Colonic mucosa (tissue), 4 donors: Measurements from ENCODE around the gene SH3BP4. TPM values are rescaled to one million over a fixed set of nuclear protein-coding genes. Genes with fewer than 3 reads are reported as not detected.
"Not testable (repeated sequence)": the region's sequence is repeated elsewhere in the genome, so short reads cannot be mapped to it uniquely, and the experiment has no call there.

ENCODE experiments used
- DNase-seq: peaks from one replicate; pipeline ENCODE4 v3.0.0-alpha.2; 2020
- H3K27ac ChIP-seq: fragments of 200-600 bp; one replicate; pipeline ENCODE4 v1.8.0; 2021
- H3K27me3 ChIP-seq: fragments of 200-600 bp; one replicate; pipeline ENCODE4 v1.8.0; 2021
- H3K36me3 ChIP-seq: fragments of 200-600 bp; one replicate; pipeline ENCODE4 v1.8.0; 2021
- H3K4me1 ChIP-seq: fragments of 200-600 bp; one replicate; pipeline ENCODE4 v1.8.0; 2021; ENCODE audit warnings: mild to moderate bottlenecking
- H3K4me3 ChIP-seq: fragments of 200-600 bp; one replicate; pipeline ENCODE4 v1.8.0; 2021
- H3K9ac ChIP-seq, 2 donors: one replicate each; pipeline ENCODE4 v1.7.0; 2013; ENCODE audit warnings: control low read depth in 2 of 2, low read depth in 2 of 2, low read length in 2 of 2
- H3K9me3 ChIP-seq: fragments of 200-600 bp; one replicate; pipeline ENCODE4 v1.8.0; 2021
- intact Hi-C: fragments of 100-400 bp; cut with DNase I; formaldehyde crosslinking; loops from one replicate; pipeline ENCODE4 v1.14.1; 2022
- total RNA-seq, 2 donors: library from RNA; stranded (reverse); fragmentation: NEBNext Ultra II Directional in 1 of 2; extraction: Animal tissue kit (Norgen Biotek cat#: 25700) in 1 of 2; gene quantifications; one replicate each; pipeline ENCODE4 v1.2.1, GENCODE V29; 2021
- TF ChIP-seq, protein P1 (sequence below): fragments of 200-600 bp; IDR thresholded peaks from one replicate; pipeline ENCODE4 v1.8.0; 2022; ENCODE audit warnings: antibody characterized with exemption, mild to moderate bottlenecking
- donor health status: healthy.
- donor health status: DM: no; HTN: no; CAD: no.
- donor health status: DM: no; HTN: no; CAD: no.

SH3BP4 gene
- total RNA-seq, 2 donors from 2014 or later: 29.1 to 44.4 TPM

DNA sequence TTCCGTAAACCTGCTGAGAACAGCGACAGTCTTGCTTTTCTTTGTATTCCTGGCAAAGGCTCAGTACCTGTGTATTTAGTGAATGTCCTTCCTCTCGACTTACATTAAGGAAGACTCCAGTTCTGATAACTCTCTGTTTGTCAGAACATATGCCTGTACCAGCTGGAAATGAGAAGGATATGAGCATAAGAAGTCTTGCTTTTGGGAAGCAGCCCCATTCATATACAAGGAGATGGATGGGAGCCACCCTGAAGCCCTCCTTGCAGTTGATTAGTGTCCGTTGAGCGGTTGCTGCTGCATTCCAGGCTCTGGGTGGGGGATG is 59.8 kb downstream of the SH3BP4 start:
- H3K9me3 ChIP-seq: no peaks in the 10 kb centered on the region
- TF ChIP-seq, protein P1, sequence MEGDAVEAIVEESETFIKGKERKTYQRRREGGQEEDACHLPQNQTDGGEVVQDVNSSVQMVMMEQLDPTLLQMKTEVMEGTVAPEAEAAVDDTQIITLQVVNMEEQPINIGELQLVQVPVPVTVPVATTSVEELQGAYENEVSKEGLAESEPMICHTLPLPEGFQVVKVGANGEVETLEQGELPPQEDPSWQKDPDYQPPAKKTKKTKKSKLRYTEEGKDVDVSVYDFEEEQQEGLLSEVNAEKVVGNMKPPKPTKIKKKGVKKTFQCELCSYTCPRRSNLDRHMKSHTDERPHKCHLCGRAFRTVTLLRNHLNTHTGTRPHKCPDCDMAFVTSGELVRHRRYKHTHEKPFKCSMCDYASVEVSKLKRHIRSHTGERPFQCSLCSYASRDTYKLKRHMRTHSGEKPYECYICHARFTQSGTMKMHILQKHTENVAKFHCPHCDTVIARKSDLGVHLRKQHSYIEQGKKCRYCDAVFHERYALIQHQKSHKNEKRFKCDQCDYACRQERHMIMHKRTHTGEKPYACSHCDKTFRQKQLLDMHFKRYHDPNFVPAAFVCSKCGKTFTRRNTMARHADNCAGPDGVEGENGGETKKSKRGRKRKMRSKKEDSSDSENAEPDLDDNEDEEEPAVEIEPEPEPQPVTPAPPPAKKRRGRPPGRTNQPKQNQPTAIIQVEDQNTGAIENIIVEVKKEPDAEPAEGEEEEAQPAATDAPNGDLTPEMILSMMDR: no peak
- H3K27me3 ChIP-seq: no peaks in the 10 kb centered on the region
- peaks cover 18% of the 10 kb centered on the region for H3K4me1 ChIP-seq
- no peak overlapping the region for H3K27ac ChIP-seq
- no peak for DNase-seq
- no peak overlapping the region for H3K9ac ChIP-seq
- intact Hi-C loops: no loop called here
- no peaks in the 10 kb centered on the region for H3K36me3 ChIP-seq
- H3K4me3 ChIP-seq: no peak overlapping the region

DNA sequence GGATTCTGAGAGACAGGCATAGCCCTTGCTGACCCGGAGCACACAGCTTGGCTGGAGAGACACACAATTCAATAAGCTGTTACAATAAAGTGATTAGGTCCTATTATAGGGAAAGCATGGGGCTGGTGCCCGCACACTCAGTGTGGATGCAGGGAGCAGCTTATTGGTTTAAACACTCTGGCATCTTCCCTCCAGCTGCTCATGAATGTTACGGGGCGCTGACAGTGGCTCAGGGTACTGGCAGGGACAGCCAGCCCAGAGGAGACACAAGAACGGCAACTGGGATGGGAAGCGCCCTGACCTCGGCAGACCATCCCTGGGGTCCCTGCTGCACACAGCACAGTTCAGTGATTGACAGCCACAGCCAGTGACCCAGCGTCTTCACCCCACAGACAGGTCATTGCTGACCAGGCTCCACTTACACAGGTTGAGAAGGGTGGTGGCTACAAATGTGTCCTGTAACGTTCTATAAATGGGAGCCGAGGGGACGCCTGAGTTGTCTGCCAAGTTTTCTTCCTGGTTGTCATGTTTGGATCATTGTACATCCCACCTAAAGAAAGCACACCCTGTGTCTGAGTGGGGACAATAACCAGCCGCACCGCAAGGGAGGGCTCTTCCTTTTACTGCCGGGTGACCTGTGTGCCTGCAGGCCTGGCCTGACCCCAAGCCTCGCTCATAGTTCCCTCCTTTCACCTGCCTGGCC is 60.3 kb downstream of the SH3BP4 start:
- no peaks in the 10 kb centered on the region for H3K9me3 ChIP-seq
- H3K27me3 ChIP-seq: no peaks in the 10 kb centered on the region
- H3K4me1 ChIP-seq: peaks cover 18% of the 10 kb centered on the region
- H3K36me3 ChIP-seq: no peaks in the 10 kb centered on the region
- no peak overlapping the region for H3K9ac ChIP-seq
- no peak for DNase-seq
- intact Hi-C loops: no loop called here
- H3K27ac ChIP-seq: no peak overlapping the region
- TF ChIP-seq, protein P1: no peak
- H3K4me3 ChIP-seq: no peak overlapping the region

DNA sequence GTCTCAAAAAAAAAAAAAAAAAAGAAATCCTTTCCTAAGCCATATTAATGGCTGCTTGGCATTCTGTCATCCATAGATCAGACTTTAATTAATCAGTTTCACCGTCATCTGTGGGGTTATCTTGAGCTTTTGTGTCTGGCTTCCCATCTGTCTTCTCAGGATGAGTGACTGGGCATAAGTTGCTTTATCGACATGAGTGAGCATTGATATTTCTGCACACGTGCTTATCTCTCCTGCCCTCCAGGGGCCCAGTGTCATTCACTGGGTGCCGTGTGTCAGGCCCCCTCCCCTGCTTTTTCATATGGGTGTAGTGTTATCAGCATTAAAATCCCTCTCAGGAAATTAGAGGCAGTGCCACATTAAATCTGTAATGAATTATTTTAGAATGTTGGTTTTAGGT is 65.6 kb downstream of the SH3BP4 start:
- Histone ChIP-seq H3K9me3 (no peaks in the 10 kb centered on the region), H3K27me3 (no peaks in the 10 kb centered on the region), H3K4me1 (no peaks in the 10 kb centered on the region), H3K36me3 (no peaks in the 10 kb centered on the region), H3K27ac (no peak overlapping the region), H3K9ac (no peak overlapping the region), H3K4me3 (no peak overlapping the region)
- TF ChIP-seq, protein P1: no peak
- intact Hi-C loops: no loop called here
- DNase-seq: no peak

DNA sequence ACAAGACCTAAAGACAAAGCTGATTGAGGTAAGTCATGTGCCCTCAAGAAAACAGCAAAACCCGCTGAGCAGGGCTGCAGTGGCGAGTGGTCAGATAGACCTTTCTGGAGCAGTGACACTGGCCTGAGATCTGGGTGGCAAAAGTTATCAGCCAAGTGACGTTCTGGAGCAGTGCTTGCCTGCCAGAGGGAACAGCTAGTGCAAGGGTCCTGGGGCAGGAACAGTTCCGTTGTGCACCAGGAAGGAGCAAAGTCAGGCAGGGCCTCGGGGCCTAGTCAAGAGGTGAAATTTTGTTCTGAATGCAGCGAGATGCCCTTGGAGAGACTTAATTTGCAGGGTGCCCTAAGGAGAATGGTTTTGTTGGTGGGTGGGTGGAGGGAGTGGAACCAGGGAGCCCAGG is 67.0 kb downstream of the SH3BP4 start:
- H3K4me3 ChIP-seq: no peak overlapping the region
- H3K9me3 ChIP-seq: no peaks in the 10 kb centered on the region
- no peaks in the 10 kb centered on the region for H3K4me1 ChIP-seq
- no peaks in the 10 kb centered on the region for H3K36me3 ChIP-seq
- no peaks in the 10 kb centered on the region for H3K27me3 ChIP-seq
- no peak for DNase-seq
- no peak overlapping the region for H3K9ac ChIP-seq
- intact Hi-C loops: no loop called here
- H3K27ac ChIP-seq: no peak overlapping the region
- TF ChIP-seq, protein P1: no peak

DNA sequence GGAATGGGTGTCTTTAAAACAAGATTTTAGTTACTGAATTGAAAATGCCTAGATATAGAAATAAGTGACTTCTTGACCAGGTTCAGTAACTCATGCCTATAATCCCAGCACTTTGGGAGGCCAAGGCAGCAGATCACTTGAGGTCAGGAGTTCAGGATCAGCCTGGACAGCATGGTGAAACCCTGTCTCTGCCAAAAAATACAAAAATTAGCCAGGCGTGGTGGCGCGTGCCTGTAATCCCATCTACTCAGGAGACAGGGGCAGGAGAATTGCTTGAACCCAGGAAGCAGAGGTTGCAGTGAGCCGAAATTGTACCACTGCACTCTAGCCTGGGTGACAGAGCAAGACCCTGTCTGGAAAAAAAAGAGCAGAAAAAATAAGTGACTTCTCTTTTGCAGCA is 68.3 kb downstream of the SH3BP4 start:
- DNase-seq, H3K27me3 ChIP-seq: not testable (repeated sequence)

DNA sequence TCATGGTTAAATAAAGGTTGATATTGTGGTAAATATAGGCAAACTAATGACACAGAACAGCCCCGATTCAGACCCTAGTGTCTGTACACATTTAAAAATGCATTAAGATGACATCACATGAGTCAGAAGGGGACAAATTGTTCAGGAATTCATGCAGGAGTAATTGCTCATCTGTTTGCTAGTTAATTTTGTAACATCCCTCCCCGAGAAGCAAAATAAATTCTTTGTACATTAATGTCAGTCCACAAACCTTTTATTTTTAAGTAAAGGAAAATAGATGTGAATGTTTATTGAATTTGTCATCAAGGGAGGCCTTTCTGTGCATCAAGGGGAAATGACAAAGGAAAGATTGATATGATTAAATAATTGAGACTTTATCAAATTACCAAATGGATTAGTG is 69.9 kb downstream of the SH3BP4 start:
- Histone ChIP-seq H3K27ac (no peak overlapping the region), H3K27me3 (no peaks in the 10 kb centered on the region), H3K9ac (no peak overlapping the region), H3K9me3 (no peaks in the 10 kb centered on the region), H3K4me3 (no peak overlapping the region), H3K4me1 (peaks cover 4% of the 10 kb centered on the region), H3K36me3 (no peaks in the 10 kb centered on the region)
- TF ChIP-seq, protein P1: no peak
- no peak for DNase-seq
- intact Hi-C loops: no loop called here

More for the DNA sequence above, 68.3 kb downstream of the SH3BP4 start:
- H3K36me3 ChIP-seq, H3K4me3 ChIP-seq, H3K9me3 ChIP-seq, H3K9ac ChIP-seq, intact Hi-C loops, H3K4me1 ChIP-seq, H3K27ac ChIP-seq: not testable (repeated sequence)
